ENCODE measurements around the gene KCNMB2. TPM values are rescaled to one million over a fixed set of nuclear protein-coding genes. Genes with fewer than 3 reads are reported as not detected.

KCNMB2 gene
- total RNA-seq, 1 experiment from 2014 or later: not detected

- Histone ChIP-seq H3K4me3 (no peak overlapping the region), H3K27ac (no peak overlapping the region), H3K4me1 (replicated peaks) (no peaks in the 10 kb centered on the region), H3K36me3 (no peaks in the 10 kb centered on the region), H3K27me3 (replicated peaks) (no peaks in the 10 kb centered on the region), H3K9me3 (replicated peaks) (no peaks in the 10 kb centered on the region)
- DNase-seq (ENCODE audit: low read depth in 1 of 2, low spot score in 2 of 2): no peak
Observed at GRCh38 chr3:178663201-178663934, 127.1 kb downstream of the KCNMB2 start.

DNA sequence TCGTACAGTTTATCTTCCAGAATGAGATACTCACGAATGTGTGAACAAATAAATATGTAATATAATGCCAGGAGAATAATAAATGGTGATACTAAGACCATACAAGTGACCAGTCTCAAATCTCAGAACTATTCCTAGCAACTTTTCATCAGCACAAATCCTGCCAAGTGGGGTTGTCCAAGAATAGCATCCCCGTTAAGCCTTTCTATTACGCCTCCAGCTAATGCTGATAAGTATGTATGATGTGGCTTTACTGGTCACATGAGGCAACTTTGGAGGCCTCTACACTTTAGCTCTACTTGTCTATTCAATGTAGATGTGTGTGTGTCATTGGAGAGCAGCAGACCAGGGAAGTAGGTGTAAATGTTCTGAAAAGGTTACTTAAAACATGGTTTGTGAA lies 129.5 kb downstream of the KCNMB2 start:
- Histone ChIP-seq H3K27me3 (replicated peaks) (no peaks in the 10 kb centered on the region), H3K36me3 (no peaks in the 10 kb centered on the region), H3K9me3 (replicated peaks) (no peaks in the 10 kb centered on the region), H3K27ac (no peak overlapping the region), H3K4me1 (replicated peaks) (no peaks in the 10 kb centered on the region), H3K4me3 (no peak overlapping the region)
- no peak for DNase-seq (ENCODE audit: low read depth in 1 of 2, low spot score in 2 of 2)

DNA sequence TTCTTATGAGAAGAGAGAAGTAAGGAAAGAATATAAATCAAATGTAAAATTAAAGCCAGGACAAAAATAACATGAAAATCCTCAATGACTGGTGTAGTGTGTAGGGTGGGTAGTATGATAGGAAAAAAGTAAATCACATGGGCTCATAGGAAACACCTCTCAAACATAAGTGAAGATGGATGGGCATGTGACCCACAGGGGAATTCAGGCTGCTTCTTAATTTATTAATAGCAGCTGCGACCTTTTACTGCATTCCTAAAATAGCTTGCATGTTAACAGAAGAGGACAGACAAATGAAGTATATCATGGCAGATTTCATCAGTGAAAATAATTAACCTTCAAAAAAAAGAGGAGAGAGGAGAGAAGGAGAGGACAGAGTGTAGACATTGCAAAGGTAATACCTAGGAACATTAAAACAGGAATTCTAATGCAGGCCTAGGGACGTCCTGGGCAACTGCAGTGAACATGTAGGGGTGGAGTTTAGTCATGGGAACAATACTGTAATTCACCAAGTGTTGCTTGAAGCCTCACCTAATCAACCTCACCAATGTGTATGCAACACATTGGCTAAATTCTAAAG lies 132.9 kb downstream of the KCNMB2 start:
- Histone ChIP-seq H3K27ac (no peak overlapping the region), H3K27me3 (replicated peaks) (no peaks in the 10 kb centered on the region), H3K36me3 (no peaks in the 10 kb centered on the region), H3K4me1 (replicated peaks) (no peaks in the 10 kb centered on the region), H3K9me3 (replicated peaks) (no peaks in the 10 kb centered on the region), H3K4me3 (no peak overlapping the region)
- DNase-seq (ENCODE audit: low read depth in 1 of 2, low spot score in 2 of 2): no peak

GRCh38 chr3:178669758-178670157 lies 133.5 kb downstream of the KCNMB2 start:
- H3K4me1 ChIP-seq (replicated peaks): no peaks in the 10 kb centered on the region
- no peak overlapping the region for H3K27ac ChIP-seq
- no peaks in the 10 kb centered on the region for H3K9me3 ChIP-seq (replicated peaks)
- H3K27me3 ChIP-seq (replicated peaks): no peaks in the 10 kb centered on the region
- H3K4me3 ChIP-seq: no peak overlapping the region
- no peak for DNase-seq (ENCODE audit: low read depth in 1 of 2, low spot score in 2 of 2)
- no peaks in the 10 kb centered on the region for H3K36me3 ChIP-seq

DNA sequence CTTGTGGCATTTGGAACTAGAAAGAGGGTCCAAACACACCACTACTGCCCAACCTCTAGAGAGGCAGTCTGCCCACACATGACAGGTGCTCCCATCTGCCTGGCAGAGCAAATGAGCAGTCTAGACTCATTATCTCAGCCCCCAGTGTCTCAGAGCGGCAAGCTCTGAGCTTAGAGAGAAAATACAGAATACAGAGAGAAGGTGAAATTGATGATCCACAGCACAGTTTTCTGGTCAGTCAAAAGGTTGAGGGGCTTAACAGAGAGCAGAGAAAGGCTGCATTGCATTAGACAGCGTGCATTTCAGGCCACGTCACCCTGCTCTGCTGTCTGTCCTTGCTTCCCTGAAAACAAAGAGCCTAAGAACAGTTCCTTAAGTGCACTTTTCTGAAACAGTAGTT lies 135.1 kb downstream of the KCNMB2 start:
- Histone ChIP-seq H3K36me3 (no peaks in the 10 kb centered on the region), H3K9me3 (replicated peaks) (no peaks in the 10 kb centered on the region), H3K4me3 (no peak overlapping the region), H3K27ac (no peak overlapping the region), H3K4me1 (replicated peaks) (no peaks in the 10 kb centered on the region), H3K27me3 (replicated peaks) (no peaks in the 10 kb centered on the region)
- no peak for DNase-seq (ENCODE audit: low read depth in 1 of 2, low spot score in 2 of 2)

DNA sequence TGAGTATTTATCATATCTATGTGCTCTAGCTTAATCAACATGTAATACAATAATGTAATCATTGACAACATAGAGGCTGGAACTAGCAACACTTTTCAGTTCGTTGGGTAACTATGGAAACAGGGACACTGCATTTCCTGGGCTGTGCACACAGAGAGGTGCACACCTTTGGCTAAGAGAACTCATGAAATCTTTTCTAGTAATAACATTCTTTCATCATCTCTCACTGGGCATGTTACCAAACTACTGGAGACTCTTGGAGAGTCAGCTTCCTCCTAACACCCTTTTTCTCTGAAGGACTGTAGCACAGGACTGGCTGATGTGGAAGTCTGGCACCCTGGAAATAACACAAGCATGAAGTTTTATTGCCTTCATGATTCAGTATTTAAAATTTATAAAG lies 135.6 kb downstream of the KCNMB2 start:
- no peak for DNase-seq (ENCODE audit: low read depth in 1 of 2, low spot score in 2 of 2)
- Histone ChIP-seq H3K27me3 (replicated peaks) (no peaks in the 10 kb centered on the region), H3K27ac (no peak overlapping the region), H3K36me3 (no peaks in the 10 kb centered on the region), H3K9me3 (replicated peaks) (no peaks in the 10 kb centered on the region), H3K4me3 (no peak overlapping the region), H3K4me1 (replicated peaks) (no peaks in the 10 kb centered on the region)

DNA sequence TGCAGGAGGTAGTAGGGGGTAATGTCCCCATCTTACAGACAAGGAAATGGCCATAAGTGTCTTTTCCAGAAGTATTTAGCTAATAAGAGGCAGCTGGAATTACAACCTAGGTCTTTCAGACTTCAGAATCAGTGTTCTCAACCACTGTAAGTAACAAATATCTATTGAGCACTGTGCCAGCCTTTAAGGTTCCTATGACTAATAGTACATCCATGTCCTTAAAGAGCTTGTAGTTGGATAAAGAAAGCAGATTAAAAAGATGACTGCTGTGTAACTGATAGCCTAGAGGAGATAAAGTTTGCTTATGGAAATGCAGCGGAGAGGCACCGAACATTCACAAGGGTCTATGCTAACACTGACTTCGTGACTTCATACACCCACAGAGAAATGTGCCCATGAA lies 136.0 kb downstream of the KCNMB2 start:
- no peak overlapping the region for H3K27ac ChIP-seq
- no peak for DNase-seq (ENCODE audit: low read depth in 1 of 2, low spot score in 2 of 2)

DNA sequence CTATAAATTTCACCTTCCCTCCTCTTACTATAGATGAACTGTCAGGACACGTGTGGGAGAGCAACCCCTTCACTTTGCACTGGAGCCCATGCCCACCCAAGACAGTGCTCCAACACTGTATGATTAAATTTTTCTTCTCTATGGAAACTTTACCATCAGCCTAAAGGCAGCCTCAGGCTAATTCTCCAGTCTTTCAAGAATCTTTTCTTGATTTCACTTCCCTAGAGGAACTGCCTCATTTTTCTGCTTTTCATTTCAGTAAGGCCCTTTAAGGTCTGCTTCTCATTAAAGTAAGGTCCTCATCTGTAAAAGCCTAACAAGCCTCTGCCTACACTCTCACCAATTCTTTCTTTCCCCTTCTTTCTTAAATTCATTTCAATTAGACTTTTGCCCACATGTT lies 137.3 kb downstream of the KCNMB2 start:
- no peaks in the 10 kb centered on the region for H3K9me3 ChIP-seq (replicated peaks)
- no peaks in the 10 kb centered on the region for H3K27me3 ChIP-seq (replicated peaks)
- no peaks in the 10 kb centered on the region for H3K36me3 ChIP-seq
- no peaks in the 10 kb centered on the region for H3K4me1 ChIP-seq (replicated peaks)
- no peak for DNase-seq (ENCODE audit: low read depth in 1 of 2, low spot score in 2 of 2)
- H3K4me3 ChIP-seq: no peak overlapping the region
- H3K27ac ChIP-seq: no peak overlapping the region

More for the DNA sequence above, 136.0 kb downstream of the KCNMB2 start:
- H3K4me1 ChIP-seq (replicated peaks): no peaks in the 10 kb centered on the region
- H3K9me3 ChIP-seq (replicated peaks): no peaks in the 10 kb centered on the region
- H3K36me3 ChIP-seq: no peaks in the 10 kb centered on the region
- H3K27me3 ChIP-seq (replicated peaks): no peaks in the 10 kb centered on the region
- H3K4me3 ChIP-seq: no peak overlapping the region

DNA sequence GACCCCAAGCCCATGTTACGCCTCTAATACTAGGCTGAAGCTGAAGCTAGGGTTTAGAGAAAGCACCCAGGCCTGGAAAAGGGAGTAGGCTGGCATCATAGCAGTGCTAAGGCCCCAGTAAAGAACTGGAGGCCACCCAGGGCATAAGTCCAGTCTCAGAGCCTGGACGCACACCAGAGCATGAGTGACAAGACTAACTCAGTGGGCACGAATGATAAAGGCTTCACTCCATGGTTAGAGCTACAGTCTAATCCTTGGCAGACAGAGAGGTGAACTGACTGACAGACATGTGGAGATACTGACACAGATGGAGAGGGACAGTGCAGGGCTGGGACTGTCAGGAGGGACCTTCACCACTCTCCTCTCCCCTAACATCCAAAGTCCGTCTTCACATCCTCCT lies 139.8 kb downstream of the KCNMB2 start:
- no peaks in the 10 kb centered on the region for H3K27me3 ChIP-seq (replicated peaks)

DNA sequence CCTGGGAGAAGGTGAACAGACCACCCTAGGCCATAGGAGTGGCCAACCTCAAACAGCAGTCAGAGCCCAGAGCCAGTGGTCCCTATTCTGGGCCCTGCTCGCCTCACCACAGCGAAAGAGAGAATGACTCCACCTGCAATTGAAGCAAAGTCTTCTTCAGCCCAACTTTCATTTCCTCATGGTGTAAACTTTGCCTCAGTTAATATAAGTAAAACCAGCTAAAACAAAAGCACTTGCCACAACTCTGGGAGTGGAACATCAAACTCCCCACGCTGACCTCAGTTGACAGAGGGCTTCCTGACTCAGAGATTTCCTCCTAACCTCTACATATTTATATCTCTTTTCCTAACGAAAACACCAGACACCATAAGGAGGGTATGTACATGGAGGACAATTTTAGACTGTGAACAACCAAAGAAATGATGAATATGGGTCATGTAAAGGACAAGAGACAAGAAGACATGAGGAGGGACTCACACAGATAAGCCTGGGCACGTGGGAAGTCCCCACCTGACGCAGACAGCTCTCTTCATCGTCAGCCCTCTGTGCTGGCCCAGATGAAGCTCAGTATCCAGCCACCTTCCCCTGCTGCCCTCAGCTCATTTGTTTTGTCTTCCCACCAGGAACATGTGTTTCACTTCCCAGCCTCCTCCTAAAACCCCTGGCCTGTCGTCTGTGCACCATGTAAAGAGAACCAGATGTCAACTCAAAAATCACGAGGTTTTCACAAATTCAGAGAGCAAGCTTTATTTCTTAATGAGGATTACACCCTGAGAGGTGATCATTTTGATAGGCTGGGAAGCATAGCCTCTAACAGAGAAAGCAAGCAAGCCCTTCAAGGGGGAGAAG lies 140.9 kb downstream of the KCNMB2 start:
- no peak for DNase-seq (ENCODE audit: low read depth in 1 of 2, low spot score in 2 of 2)
- no peaks in the 10 kb centered on the region for H3K36me3 ChIP-seq
- H3K4me1 ChIP-seq (replicated peaks): no peaks in the 10 kb centered on the region
- H3K4me3 ChIP-seq: no peak overlapping the region
- no peak overlapping the region for H3K27ac ChIP-seq
- no peaks in the 10 kb centered on the region for H3K9me3 ChIP-seq (replicated peaks)
- H3K27me3 ChIP-seq (replicated peaks): no peaks in the 10 kb centered on the region

More for the DNA sequence above, 139.8 kb downstream of the KCNMB2 start:
- no peaks in the 10 kb centered on the region for H3K9me3 ChIP-seq (replicated peaks)
- no peaks in the 10 kb centered on the region for H3K4me1 ChIP-seq (replicated peaks)
- no peaks in the 10 kb centered on the region for H3K36me3 ChIP-seq
- no peak overlapping the region for H3K4me3 ChIP-seq
- no peak overlapping the region for H3K27ac ChIP-seq
- DNase-seq (ENCODE audit: low read depth in 1 of 2, low spot score in 2 of 2): no peak

GRCh38 chr3:178677961-178678360 lies 141.7 kb downstream of the KCNMB2 start:
- no peak for DNase-seq (ENCODE audit: low read depth in 1 of 2, low spot score in 2 of 2)
- no peaks in the 10 kb centered on the region for H3K4me1 ChIP-seq (replicated peaks)
- no peak overlapping the region for H3K27ac ChIP-seq
- H3K27me3 ChIP-seq (replicated peaks): no peaks in the 10 kb centered on the region
- H3K9me3 ChIP-seq (replicated peaks): no peaks in the 10 kb centered on the region
- no peaks in the 10 kb centered on the region for H3K36me3 ChIP-seq
- H3K4me3 ChIP-seq: no peak overlapping the region

DNA sequence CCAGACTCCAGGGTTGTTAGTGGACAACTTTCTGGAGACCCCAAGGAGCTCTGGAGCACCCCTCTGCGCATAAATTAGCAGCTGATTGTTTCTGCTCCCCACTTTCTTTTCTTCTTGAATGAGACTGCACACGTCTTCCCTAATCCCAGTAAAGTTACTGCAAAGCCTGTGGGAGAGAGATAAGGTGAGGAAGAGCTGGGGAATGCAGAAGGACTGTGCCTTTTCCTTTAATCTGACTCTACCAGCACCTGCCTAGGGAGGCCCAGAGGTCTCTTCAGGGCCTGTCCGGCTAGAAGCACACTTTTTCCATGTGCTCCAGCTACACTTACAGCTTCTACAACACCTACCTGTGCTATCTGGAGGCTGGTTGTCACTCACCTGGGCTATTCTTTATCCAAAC lies 143.8 kb downstream of the KCNMB2 start:
- H3K9me3 ChIP-seq (replicated peaks): no peaks in the 10 kb centered on the region
- no peak for DNase-seq (ENCODE audit: low read depth in 1 of 2, low spot score in 2 of 2)
- no peak overlapping the region for H3K27ac ChIP-seq
- H3K4me3 ChIP-seq: no peak overlapping the region
- H3K4me1 ChIP-seq (replicated peaks): no peaks in the 10 kb centered on the region
- no peaks in the 10 kb centered on the region for H3K27me3 ChIP-seq (replicated peaks)
- H3K36me3 ChIP-seq: no peaks in the 10 kb centered on the region

DNA sequence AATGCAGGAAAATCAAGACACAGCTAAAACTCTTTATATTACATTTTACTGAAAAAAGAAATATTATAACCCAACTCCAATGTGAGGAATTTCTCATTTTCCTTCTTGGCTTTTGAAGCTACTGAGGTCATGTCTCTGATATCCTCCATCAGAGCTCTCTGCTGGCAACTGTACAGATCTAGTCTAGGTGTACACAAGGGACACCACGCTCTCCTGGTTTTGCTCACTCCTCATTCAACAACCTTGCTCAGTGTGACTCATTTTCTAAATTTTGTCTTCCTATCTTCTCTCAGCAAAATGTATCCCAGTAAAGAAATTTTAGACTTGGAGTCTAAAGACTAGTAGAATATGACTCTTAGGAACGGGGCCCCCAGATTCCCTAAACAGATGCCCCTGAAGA lies 144.3 kb downstream of the KCNMB2 start:
- no peaks in the 10 kb centered on the region for H3K36me3 ChIP-seq

More for the DNA sequence above, 144.3 kb downstream of the KCNMB2 start:
- Histone ChIP-seq H3K9me3 (replicated peaks) (no peaks in the 10 kb centered on the region), H3K4me3 (no peak overlapping the region), H3K27ac (no peak overlapping the region), H3K4me1 (replicated peaks) (no peaks in the 10 kb centered on the region), H3K27me3 (replicated peaks) (no peaks in the 10 kb centered on the region)
- DNase-seq (ENCODE audit: low read depth in 1 of 2, low spot score in 2 of 2): no peak
